ENCODE results near the gene NTRK3. TPM values are rescaled to one million over a fixed set of nuclear protein-coding genes. Genes with fewer than 3 reads are reported as not detected.

The NTRK3 gene
- total and polyA plus RNA-seq, 2 of the 8 experiments (the other 6 are each of a cell fraction or from before 2014, with no cell fraction given): 4.5 to 6.8 TPM

- H2AK5ac ChIP-seq (ENCODE audit: low read depth, low read length): no peak overlapping the region
- H3K27ac ChIP-seq (ENCODE audit: low read depth, low read length): no peak overlapping the region
- no peak overlapping the region for H3K4me3 ChIP-seq (ENCODE audit: extremely low read depth in 1 of 4, insufficient read depth in 2 of 4, low read depth in 3 of 4, low read length in 4 of 4)
- H3K18ac ChIP-seq (ENCODE audit: extremely low read depth, low read length): no peak overlapping the region
- CTCF ChIA-PET (ENCODE audit: partially characterized antibody): no interaction called here
- no peak overlapping the region for H4K91ac ChIP-seq (replicated peaks; ENCODE audit: insufficient read length, low read length)
- no peak overlapping the region for H2AFZ ChIP-seq (ENCODE audit: low read length)
- H3K4me2 ChIP-seq (ENCODE audit: insufficient read depth in 1 of 2, low read depth in 2 of 2, low read length in 2 of 2): no peak overlapping the region
- WGBS, 2 experiments (ENCODE audit: extremely low coverage in 1 of 2, insufficient coverage in 1 of 2, insufficient read length in 1 of 2, insufficient replicate concordance in 2 of 2, low coverage in 1 of 2, low lambda C conversion rate in 2 of 2, missing lambda C conversion rate in 1 of 2): 98% methylated on average over 2 of the region's 2 CpGs; no CpG with 5 or more reads in 1 of the 2 experiments
- no peaks in the 10 kb centered on the region for H3K79me2 ChIP-seq (ENCODE audit: control insufficient read depth in 1 of 2, insufficient read depth in 2 of 2, low read length in 2 of 2)
- no peak overlapping the region for H2BK20ac ChIP-seq (ENCODE audit: low read length)
- no peak overlapping the region for H2BK15ac ChIP-seq (ENCODE audit: low read length)
- H4K5ac ChIP-seq (ENCODE audit: insufficient read length, low read depth, low read length): no peak overlapping the region
- no peak for DNase-seq (ENCODE audit: low read depth in 1 of 2, low spot score in 2 of 2)
- H3K23ac ChIP-seq (ENCODE audit: insufficient read length): no peak overlapping the region
- no peak overlapping the region for H2BK120ac ChIP-seq (replicated peaks; ENCODE audit: low read depth, low read length)
- TF ChIP-seq CHD2 (IDR thresholded peaks at IDR 0.05; ENCODE audit: low read length): no peak
- no peak for TF ChIP-seq EP300 (IDR thresholded peaks at IDR 0.05; ENCODE audit: borderline replicate concordance in 1 of 2, low read depth in 2 of 2, low read length in 2 of 2)
- no peak for TF ChIP-seq SIN3A (conservative IDR thresholded peaks at IDR 0.05 in 1 of 2, IDR thresholded peaks at IDR 0.05 in 1 of 2; ENCODE audit: low read depth in 1 of 2, low read length in 2 of 2)
- TF ChIP-seq POLR2A (IDR thresholded peaks at IDR 0.05; ENCODE audit: control extremely low read depth in 1 of 2, low read depth in 2 of 2, low read length in 2 of 2): no peak
- no peak for TF ChIP-seq KDM4A (IDR thresholded peaks at IDR 0.05; ENCODE audit: low read depth, low read length, severe bottlenecking)
- no peaks in the 10 kb centered on the region for H3K36me3 ChIP-seq (ENCODE audit: control insufficient read depth in 2 of 4, insufficient read depth in 4 of 4, low read length in 3 of 4)
- H3K79me1 ChIP-seq (ENCODE audit: low read depth, low read length): no peaks in the 10 kb centered on the region
- no peaks in the 10 kb centered on the region for H3K9me3 ChIP-seq (ENCODE audit: insufficient read depth in 2 of 2, low read depth in 1 of 2, low read length in 1 of 2)
- no peak overlapping the region for H2BK12ac ChIP-seq (ENCODE audit: low read depth, low read length)
- H3K56ac ChIP-seq (replicated peaks; ENCODE audit: insufficient read length, low read depth, low read length): no peak overlapping the region
- no peak overlapping the region for H2BK5ac ChIP-seq (ENCODE audit: low read depth, low read length)
- no peak overlapping the region for H4K8ac ChIP-seq (ENCODE audit: extremely low read depth, insufficient read depth, low read length)
- H3K23me2 ChIP-seq (ENCODE audit: low read depth, low read length): no peaks in the 10 kb centered on the region
- no peak overlapping the region for H3K9ac ChIP-seq (replicated peaks in 1 of 4; ENCODE audit: extremely low read depth in 1 of 4, low read depth in 3 of 4, low read length in 3 of 4)
- no peak overlapping the region for H3K14ac ChIP-seq (ENCODE audit: insufficient read length)
- H3K4me1 ChIP-seq (replicated peaks in 1 of 4; ENCODE audit: control insufficient read depth in 3 of 4, insufficient read depth in 4 of 4, low read length in 3 of 4): peaks cover 0 to 2% (median 0%) of the 10 kb centered on the region in 4 experiments; a peak in 3 of 7 replicates
- H3K27me3 ChIP-seq (replicated peaks in 1 of 4; ENCODE audit: control insufficient read depth in 3 of 4, extremely low read depth in 1 of 4, insufficient read depth in 3 of 4, low read length in 3 of 4): no peaks in the 10 kb centered on the region
- H3K4ac ChIP-seq (replicated peaks; ENCODE audit: insufficient read length, low read depth, low read length): no peak overlapping the region
- FAIRE-seq: no peak
- no peaks in the 10 kb centered on the region for H4K20me1 ChIP-seq (replicated peaks in 1 of 2; ENCODE audit: control insufficient read depth in 1 of 2, insufficient read depth in 2 of 2, low read length in 2 of 2)
- POLR2A ChIA-PET (ENCODE audit: partially characterized antibody): no interaction called here
Observed at GRCh38 chr15:88048237-88048636, 208.3 kb downstream of the NTRK3 start.
